ENCODE data around the gene PAPPA. TPM values are rescaled to one million over a fixed set of nuclear protein-coding genes. Genes with fewer than 3 reads are reported as not detected.

PAPPA gene
- total RNA-seq, 1 experiment from 2014 or later = 0.22 TPM

DNA sequence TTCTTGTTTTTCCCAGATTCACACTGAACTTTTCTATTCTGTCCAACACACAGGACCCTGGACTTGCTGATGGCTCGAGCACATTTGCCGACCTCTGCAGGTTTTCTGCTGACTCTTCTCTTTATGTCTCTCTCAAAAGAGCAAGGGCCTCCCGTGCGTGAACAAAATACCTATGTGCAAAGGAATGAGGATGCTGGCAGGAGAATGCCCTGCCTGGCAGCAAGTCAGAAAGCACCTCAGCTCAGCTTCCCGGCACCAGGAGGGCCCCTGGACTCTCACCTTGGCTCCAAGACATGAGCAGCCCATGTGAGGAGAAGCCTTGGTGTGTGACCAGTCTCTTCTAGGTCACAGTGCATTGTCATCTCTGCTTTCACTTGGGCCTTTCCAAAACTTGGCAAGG lies 36.1 kb downstream of the PAPPA start (continued):
- TF ChIP-seq, protein P1, sequence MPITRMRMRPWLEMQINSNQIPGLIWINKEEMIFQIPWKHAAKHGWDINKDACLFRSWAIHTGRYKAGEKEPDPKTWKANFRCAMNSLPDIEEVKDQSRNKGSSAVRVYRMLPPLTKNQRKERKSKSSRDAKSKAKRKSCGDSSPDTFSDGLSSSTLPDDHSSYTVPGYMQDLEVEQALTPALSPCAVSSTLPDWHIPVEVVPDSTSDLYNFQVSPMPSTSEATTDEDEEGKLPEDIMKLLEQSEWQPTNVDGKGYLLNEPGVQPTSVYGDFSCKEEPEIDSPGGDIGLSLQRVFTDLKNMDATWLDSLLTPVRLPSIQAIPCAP (CRISPR knock-in tag; IDR thresholded peaks at IDR 0.05) = no peak
- TF ChIP-seq ESRRA (CRISPR knock-in tag; IDR thresholded peaks at IDR 0.05; ENCODE audit: borderline replicate concordance) (no peak), ZNF396 (CRISPR knock-in tag; IDR thresholded peaks at IDR 0.05; ENCODE audit: borderline replicate concordance) (no peak), E2F5 (CRISPR knock-in tag; IDR thresholded peaks at IDR 0.05) (no peak), JAZF1 (CRISPR knock-in tag; IDR thresholded peaks at IDR 0.05) (no peak), GABPB1 (CRISPR knock-in tag; IDR thresholded peaks at IDR 0.05) (no peak), MXD4 (CRISPR knock-in tag; IDR thresholded peaks at IDR 0.05; ENCODE audit: borderline replicate concordance) (no peak), FOXP4 (CRISPR knock-in tag; IDR thresholded peaks at IDR 0.05) (no peak), PREB (CRISPR knock-in tag; IDR thresholded peaks at IDR 0.05; ENCODE audit: borderline replicate concordance) (no peak), CREM (CRISPR knock-in tag; IDR thresholded peaks at IDR 0.05) (no peak), CBFB (CRISPR knock-in tag; IDR thresholded peaks at IDR 0.05; ENCODE audit: low read depth) (no peak)
- TF ChIP-seq, protein P2, sequence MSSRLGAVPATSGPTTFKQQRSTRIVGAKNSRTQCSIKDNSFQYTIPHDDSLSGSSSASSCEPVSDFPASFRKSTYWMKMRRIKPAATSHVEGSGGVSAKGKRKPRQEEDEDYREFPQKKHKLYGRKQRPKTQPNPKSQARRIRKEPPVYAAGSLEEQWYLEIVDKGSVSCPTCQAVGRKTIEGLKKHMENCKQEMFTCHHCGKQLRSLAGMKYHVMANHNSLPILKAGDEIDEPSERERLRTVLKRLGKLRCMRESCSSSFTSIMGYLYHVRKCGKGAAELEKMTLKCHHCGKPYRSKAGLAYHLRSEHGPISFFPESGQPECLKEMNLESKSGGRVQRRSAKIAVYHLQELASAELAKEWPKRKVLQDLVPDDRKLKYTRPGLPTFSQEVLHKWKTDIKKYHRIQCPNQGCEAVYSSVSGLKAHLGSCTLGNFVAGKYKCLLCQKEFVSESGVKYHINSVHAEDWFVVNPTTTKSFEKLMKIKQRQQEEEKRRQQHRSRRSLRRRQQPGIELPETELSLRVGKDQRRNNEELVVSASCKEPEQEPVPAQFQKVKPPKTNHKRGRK (CRISPR knock-in tag; IDR thresholded peaks at IDR 0.05; ENCODE audit: borderline replicate concordance) = no peak
- TF ChIP-seq, protein P3, sequence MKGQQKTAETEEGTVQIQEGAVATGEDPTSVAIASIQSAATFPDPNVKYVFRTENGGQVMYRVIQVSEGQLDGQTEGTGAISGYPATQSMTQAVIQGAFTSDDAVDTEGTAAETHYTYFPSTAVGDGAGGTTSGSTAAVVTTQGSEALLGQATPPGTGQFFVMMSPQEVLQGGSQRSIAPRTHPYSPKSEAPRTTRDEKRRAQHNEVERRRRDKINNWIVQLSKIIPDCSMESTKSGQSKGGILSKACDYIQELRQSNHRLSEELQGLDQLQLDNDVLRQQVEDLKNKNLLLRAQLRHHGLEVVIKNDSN (CRISPR knock-in tag; IDR thresholded peaks at IDR 0.05) = no peak
- TF ChIP-seq, protein P4, sequence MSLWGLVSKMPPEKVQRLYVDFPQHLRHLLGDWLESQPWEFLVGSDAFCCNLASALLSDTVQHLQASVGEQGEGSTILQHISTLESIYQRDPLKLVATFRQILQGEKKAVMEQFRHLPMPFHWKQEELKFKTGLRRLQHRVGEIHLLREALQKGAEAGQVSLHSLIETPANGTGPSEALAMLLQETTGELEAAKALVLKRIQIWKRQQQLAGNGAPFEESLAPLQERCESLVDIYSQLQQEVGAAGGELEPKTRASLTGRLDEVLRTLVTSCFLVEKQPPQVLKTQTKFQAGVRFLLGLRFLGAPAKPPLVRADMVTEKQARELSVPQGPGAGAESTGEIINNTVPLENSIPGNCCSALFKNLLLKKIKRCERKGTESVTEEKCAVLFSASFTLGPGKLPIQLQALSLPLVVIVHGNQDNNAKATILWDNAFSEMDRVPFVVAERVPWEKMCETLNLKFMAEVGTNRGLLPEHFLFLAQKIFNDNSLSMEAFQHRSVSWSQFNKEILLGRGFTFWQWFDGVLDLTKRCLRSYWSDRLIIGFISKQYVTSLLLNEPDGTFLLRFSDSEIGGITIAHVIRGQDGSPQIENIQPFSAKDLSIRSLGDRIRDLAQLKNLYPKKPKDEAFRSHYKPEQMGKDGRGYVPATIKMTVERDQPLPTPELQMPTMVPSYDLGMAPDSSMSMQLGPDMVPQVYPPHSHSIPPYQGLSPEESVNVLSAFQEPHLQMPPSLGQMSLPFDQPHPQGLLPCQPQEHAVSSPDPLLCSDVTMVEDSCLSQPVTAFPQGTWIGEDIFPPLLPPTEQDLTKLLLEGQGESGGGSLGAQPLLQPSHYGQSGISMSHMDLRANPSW (CRISPR knock-in tag; conservative IDR thresholded peaks at IDR 0.05; ENCODE audit: low read depth) = no peak

- peaks cover 14% of the 10 kb centered on the region for H3K27me3 Mint-ChIP-seq (ENCODE audit: low read depth)
- peaks cover 7% of the 10 kb centered on the region for H3K4me1 Mint-ChIP-seq
- H3K27ac Mint-ChIP-seq = no peak overlapping the region
- no peaks in the 10 kb centered on the region for H3K9me3 Mint-ChIP-seq
- ChIA-PET CTCF (interaction anchor here (0.7 kb wide), 1 partner anchor 11 kb away, joined by 3 read pairs; no protein-coding TSS in a partner anchor), POLR2A (no interaction called here)
- no peak for TF ChIP-seq RORB (CRISPR knock-in tag; IDR thresholded peaks at IDR 0.05)
- no peak for TF ChIP-seq ZNF121 (CRISPR knock-in tag; IDR thresholded peaks at IDR 0.05)
- H3K4me3 Mint-ChIP-seq = no peak overlapping the region
- H3K36me3 Mint-ChIP-seq = no peaks in the 10 kb centered on the region
- ATAC-seq = no peak
- no peak for DNase-seq (ENCODE audit: low spot score)
Observed at GRCh38 chr9:116190637-116191396, 37.2 kb downstream of the PAPPA start.

Measured in WTC11 (cell line).